Measurements from ENCODE around the gene AFG3L2.
A peak's percentile ranks its signal among the peaks of the same experiment; 100 is the strongest.

AFG3L2 gene

DNA sequence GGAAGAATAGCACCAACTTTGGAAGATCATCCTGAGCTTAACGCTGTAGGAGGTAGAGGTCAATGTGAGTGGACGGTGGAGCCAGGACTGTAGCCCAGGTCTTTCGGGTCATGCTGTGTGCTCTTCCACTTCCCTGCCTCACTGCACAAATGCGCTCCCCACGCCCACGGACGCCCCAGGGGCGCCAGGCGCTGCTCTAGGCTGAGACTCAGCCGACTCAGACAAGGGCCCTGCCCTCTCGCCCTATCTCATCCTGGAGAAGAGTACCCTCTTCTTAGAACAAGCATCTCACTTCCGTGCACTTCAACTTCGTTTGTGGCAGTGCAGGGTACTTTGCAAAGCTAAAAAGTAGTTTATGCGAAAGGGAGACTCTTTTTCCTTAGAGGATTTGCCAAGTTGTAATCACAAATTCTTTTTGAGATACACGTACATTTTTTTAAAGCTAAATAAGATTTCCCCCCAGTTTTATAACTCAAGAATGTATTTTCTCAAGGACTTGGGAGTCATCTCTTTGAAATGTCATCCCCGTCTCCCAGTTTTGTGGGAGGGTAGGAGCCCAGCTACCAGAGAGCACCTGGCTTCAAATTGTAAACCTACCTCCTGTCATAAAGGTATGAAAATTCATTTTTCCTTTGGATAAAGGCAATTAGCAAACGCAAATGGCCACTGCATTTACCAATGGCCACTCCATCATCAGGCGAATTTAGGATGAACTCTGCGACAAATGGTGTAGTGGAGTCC, 29.5 kb upstream of the AFG3L2 start:
- H3K4me3 ChIP-seq (ENCODE audit: low read length): no peak overlapping the region
- TF ChIP-seq, protein P1, sequence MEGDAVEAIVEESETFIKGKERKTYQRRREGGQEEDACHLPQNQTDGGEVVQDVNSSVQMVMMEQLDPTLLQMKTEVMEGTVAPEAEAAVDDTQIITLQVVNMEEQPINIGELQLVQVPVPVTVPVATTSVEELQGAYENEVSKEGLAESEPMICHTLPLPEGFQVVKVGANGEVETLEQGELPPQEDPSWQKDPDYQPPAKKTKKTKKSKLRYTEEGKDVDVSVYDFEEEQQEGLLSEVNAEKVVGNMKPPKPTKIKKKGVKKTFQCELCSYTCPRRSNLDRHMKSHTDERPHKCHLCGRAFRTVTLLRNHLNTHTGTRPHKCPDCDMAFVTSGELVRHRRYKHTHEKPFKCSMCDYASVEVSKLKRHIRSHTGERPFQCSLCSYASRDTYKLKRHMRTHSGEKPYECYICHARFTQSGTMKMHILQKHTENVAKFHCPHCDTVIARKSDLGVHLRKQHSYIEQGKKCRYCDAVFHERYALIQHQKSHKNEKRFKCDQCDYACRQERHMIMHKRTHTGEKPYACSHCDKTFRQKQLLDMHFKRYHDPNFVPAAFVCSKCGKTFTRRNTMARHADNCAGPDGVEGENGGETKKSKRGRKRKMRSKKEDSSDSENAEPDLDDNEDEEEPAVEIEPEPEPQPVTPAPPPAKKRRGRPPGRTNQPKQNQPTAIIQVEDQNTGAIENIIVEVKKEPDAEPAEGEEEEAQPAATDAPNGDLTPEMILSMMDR (conservative IDR thresholded peaks at IDR 0.05; ENCODE audit: low read length): no peak
- no peak for DNase-seq (ENCODE audit: low read depth)

DNA sequence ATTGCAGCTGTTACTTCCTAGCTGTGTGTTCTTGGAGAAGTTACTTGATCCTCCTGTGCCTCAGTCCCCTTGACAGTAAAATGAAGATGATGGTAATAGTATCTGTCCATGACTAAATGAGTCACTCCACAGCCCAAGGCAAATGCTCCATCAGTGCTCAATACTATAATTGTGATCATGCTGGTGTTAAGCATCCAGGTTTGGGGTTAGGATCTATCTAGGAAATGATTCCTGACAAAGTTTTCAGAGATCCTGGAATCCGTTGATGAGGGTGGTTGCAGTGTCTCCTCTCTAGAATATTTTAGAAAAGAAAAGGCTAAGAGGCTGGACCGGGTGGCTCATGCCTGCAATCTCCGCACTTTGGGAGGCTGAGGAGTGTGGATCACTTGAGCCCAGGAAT, 28.0 kb upstream of the AFG3L2 start:
- TF ChIP-seq, protein P1 (conservative IDR thresholded peaks at IDR 0.05; ENCODE audit: low read length): no peak
- H3K4me3 ChIP-seq (ENCODE audit: low read length): no peak overlapping the region
- no peak for DNase-seq (ENCODE audit: low read depth)

DNA sequence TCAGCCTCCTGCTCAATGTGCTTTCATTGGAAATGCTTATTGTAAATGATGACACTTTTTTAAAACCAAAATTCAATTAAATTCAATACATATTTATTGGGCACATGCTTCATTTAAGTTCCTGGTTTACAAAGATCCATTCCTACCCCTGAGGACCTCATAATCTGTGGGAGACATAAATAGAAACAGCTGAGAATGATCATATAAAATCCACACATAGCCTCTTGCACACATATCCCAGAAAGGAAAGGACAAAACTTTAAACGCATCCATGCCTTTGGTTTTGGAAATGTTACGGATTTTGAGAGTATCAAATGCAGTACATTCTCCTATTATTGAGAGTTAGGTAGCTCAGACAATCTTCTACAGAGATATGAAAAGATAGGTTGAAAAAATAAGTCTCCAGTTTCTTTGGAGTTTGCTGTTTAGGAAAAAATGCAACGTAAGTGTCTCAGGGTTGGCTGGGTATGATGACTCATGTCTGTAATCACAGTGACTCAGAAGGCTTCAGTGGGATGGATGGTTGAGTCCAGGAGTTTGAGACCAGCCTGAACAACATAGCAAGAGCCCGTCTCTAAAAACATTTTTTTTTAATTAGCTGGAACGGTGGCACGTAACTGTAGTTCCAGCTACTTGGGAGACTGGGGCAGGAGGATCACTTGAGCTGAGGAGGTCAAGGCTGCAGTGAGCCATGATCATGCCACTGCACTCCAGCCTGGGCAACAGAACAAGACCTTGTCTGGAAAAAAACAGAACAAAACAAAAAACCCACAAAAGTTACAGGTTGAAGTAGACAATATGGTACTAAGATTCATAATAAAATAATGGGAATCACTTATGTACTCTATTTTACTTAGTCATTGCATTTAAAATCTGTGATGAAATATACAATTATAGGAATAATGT, 26.8 kb upstream of the AFG3L2 start:
- peak; percentile 84 for DNase-seq (ENCODE audit: low read depth)
- TF ChIP-seq, protein P1 (conservative IDR thresholded peaks at IDR 0.05; ENCODE audit: low read length): no peak
- H3K4me3 ChIP-seq (ENCODE audit: low read length): no peak overlapping the region; the same call in 1 of the 2 replicates

DNA sequence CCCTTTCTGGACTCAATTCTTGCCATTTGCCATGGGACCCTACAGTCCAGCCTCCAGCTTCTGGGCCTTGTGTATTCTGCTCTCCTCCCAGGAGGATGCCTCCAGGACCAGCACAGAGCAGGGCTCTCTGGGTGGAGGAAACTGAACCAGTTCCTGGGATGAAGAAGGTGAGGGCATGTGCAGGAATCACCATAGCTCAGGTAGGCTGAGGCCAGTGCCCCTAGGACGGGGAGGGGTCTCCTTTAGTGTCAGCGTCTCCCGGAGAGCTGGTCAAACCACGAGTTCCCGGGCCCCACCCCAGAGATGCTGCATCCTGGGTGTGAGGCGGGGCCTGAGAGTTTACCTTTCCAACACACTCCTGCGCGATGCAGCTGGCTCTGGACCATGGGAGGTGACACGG, 24.9 kb upstream of the AFG3L2 start:
- TF ChIP-seq, protein P1 (conservative IDR thresholded peaks at IDR 0.05; ENCODE audit: low read length): no peak
- no peak overlapping the region for H3K4me3 ChIP-seq (ENCODE audit: low read length)
- no peak for DNase-seq (ENCODE audit: low read depth)

DNA sequence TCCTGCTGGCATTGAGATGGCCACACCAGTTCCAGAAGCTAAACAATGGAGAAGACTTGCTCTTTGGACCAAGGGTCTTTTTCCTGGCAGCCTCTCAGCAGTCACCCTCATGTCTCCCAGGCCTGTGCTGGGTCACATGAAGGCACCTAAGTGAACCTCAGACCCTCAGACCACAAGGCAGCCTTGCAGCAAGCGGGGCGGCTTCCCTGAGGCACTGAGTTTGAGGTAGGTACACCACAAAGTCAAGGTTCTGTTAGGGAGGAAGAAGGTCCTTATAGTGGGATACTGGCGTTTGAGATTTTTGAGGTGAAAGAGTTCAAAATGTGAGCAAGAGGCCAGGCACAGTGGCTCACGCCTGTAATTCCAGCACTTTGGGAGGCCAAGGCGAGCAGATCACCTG, 22.2 kb upstream of the AFG3L2 start:
- DNase-seq (ENCODE audit: low read depth): no peak
- H3K4me3 ChIP-seq (ENCODE audit: low read length): no peak overlapping the region
- TF ChIP-seq, protein P1 (conservative IDR thresholded peaks at IDR 0.05; ENCODE audit: low read length): no peak

DNA sequence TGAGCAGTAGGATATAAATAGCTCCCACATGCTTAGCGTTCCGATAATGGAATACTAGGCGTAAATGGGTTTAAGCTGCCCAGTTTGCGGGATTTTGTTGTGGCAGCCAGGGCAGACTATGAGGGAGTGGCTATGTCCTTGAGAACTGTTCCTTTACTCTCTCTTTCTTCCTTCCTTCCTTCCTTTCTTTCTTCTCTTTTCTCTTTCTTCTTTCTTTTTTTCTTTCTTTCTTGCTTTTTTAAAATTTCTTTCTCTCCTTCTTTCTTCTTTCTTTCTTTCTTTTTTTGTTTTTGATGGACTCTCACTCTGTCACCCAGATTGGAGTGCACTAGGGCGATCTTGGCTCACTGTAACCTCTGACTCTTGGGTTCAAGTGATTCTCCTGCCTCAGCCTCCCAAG, 21.6 kb upstream of the AFG3L2 start:
- DNase-seq (ENCODE audit: low read depth): peak; percentile 30
- H3K4me3 ChIP-seq (ENCODE audit: low read length): no peak overlapping the region
- TF ChIP-seq, protein P1 (conservative IDR thresholded peaks at IDR 0.05; ENCODE audit: low read length): no peak
